GM21360 (cell line): ENCODE measurements around the gene ZDHHC3.
A peak's percentile ranks its signal among the peaks of the same experiment; 100 is the strongest.

Experiments used
- ATAC-seq: cut with Tn5 transposase; IDR thresholded peaks from one replicate; pipeline ENCODE4 v1.9.1; 2021; ENCODE audit warnings: mild to moderate bottlenecking, moderate library complexity; ENCODE audit not compliant: unreplicated experiment

Gene ZDHHC3, protein sequence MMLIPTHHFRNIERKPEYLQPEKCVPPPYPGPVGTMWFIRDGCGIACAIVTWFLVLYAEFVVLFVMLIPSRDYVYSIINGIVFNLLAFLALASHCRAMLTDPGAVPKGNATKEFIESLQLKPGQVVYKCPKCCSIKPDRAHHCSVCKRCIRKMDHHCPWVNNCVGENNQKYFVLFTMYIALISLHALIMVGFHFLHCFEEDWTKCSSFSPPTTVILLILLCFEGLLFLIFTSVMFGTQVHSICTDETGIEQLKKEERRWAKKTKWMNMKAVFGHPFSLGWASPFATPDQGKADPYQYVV

DNA sequence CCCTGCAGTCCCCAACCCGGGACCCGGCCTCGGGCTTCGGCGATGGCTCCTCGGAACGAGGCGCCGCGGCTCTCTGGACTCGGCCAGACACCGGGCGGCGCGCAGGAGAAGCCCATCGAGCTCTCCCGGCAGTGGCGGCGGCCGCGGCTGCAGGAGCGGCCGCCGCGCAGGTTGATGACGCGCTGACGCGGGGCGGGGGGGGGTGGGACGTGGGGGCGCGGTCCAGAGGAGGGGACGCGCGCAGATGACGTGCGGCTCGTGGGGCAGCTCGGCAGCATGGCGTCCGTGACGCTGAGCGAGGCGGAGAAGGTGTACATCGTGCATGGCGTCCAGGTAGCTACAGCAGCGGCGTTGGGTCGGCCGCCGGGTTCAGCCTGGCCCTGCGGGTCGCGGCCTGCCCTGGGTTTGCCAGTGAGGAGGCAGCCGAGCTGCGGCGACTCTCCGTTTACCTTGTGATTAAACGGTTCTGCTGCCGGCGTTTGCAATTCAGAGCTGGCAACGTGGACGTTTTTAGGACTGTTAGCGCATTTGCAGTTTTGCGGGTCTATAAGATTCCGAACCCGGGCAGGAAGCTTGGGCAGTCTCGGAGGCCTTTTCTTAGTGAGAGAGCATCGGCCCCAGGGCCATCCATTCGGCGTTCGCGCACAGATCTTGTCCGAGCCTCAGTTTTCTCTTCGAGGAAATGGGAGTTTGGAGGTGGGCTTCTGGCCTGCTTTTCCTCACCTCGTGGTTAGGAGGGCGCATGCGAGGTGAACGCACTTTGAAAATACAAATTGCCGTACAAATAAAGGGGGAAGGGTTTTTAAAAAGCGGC is at the start of gene ZDHHC3, which contains the start of gene EXOSC7:
TSS of gene ZDHHC3 (minus strand) at position 173 of the 814 bp plus-strand sequence. CDS start 16,738 bp downstream, outside the sequence.
TSS of gene EXOSC7 (plus strand) at position 243 of the 814 bp plus-strand sequence. CDS start at position 277, 34 bp downstream.
- ATAC-seq, result peak; percentile 61

- ATAC-seq, result no peak
These were observed 48.7 kb upstream of the ZDHHC3 start for GRCh38 chr3:45024542-45025255.

DNA sequence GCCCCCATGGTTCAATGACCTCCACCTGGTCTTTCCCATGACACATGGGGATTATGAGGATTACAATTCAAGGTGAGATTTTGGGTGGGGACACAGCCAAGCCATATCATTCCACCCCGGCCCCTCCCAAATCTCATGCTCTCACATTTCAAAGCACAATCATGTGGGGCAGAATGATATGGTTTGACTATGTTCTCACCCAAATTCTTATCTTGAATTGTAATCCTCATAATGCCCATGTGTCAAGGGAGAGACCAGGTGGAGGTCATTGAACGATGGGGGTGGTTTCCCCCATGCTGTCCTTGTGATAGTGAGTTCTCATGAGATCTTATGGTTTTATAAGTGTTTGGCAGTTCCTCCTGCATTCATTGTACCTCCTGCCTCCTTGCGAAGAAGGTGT is 47.7 kb upstream of the ZDHHC3 start:
- ATAC-seq, result no peak

DNA sequence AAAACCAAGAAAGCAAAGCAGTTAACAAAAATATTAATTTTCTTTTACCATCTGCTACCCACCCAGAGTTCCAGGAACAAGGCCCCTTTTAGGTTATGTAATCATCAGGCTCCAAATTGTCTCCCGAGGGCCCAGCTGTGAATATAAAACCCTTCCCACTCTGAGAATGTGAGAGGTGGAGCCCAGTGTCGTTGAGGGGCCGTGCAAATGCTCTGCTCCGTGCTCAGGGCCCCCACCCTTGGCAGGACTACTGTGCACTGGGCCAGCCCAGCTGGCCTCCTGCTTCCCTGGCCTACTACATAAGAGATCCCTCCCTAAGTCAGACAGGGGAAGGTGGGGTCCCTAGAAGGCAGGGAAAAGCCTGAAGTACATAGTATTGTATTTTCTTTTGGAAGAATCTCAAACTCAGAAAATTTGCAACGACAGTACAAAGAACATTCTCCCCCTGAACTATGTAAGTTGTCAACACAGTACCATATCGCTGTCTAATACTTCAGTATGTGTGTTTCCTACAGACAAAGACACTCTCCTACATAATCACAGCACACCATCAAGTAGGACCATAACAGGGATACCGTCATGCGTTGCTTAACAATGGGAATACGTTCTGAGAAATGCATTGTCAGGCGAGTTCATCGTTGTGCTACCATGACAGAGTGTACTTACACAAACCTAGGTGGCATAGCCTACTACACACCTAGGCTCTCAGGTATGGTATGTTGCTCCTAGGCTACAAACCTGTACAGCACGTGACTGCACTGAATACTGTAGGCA is 45.7 kb upstream of the ZDHHC3 start:
- ATAC-seq, result no peak

GRCh38 chr3:45020534-45020933 is 44.6 kb upstream of the ZDHHC3 start:
- no peak for ATAC-seq

- no peak for ATAC-seq
These were observed 41.8 kb upstream of the ZDHHC3 start for GRCh38 chr3:45017821-45018220.

- no peak for ATAC-seq
These were observed 40.9 kb upstream of the ZDHHC3 start for GRCh38 chr3:45016916-45017315.

DNA sequence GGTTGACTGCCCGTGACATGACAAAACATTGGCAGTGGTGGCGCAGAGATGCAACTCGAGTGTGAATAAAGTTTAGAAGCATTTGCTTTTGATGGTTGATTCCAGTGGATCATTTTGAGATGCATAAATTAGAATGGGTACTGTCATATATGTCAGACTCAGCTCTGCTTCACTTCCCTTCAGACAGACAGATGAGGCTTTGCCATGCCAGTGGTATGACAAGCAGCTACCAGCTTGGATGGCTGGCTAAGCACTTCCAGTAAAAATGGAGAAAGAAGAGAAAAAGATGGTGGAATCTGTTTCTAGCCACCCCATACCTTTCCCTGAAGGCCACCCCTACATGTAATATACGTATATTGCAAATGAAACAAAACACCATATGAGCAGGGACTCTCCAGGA is 36.6 kb upstream of the ZDHHC3 start:
- ATAC-seq, result no peak

DNA sequence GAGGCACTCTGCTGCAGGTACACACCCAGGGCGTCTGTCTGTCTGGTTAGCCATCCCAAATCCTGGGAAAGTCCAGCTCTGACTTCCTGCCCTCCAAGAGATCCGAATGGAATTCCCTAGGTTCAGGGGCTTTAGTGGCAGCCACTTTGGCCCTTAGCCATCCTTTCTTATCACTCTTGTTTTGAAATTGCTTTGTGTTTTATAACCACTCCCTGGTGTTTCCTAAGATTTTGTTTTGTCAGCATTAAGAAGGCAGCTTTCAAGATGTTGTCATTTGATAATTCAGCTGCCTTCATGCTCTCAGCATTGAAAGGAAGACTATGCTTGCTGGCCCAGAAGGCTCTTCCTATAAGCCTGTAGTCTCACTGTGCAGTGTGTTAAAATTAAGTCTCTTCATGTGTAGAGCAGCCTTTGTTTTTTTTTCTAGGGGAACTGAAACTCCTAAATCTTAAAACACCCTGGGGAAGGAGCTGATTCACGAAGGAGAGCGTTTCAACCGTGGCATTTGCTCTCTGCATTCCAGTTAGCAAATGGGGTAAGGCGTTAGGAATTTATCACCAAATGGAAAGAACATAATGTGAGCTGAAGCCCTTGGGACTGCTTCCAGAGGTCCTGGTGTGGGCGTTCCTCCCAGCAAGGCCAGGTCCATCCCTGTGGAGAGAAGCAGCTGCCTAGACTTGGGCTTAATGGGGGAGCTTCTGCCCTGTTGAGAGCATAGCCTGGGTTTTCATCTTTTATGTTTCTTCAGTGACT is 36.0 kb upstream of the ZDHHC3 start:
- ATAC-seq, result no peak

DNA sequence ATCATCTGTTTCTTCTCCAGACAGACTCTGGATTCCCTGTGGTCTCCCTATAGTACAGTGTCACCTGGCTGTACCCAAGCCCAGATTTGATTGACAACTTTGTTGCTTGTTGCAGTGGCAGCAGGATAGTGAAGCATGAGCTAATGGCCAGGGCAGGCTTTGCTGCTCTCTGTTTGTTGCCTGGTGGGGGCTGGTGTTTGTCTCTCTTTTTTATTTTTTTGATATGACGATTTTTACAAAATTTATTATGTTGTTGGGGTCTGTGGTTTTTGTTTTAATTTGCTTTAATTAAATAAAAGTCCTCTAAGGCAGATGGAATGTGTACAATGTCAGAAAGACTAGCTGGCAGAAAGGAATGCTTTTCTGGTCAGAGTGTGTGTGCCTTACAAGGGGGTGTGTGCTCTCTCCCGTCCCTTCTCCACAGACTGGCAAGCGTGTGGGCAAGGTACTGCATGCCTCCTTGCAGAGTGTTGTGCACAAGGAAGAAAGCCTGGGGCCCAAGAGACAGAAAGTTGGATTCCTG is 34.9 kb upstream of the ZDHHC3 start:
- ATAC-seq, result no peak

DNA sequence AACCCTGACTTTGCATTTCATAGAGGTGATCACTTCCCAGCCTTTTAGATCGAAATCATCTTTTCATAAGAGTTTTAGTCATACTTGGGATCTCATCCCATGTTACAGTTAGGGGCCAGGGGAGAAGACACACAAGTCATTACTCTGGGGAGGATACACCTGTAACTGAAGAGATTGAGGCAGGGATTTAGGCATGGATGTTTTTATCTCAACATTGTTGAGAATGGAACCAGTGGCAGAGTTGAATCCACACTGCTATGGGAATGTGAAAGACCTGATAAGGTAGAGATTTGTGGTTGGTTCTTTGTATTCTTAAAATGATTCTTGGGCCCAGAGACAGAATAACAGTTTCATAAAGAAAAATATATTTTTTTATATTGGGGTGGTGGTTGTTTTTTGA is 33.9 kb upstream of the ZDHHC3 start:
- ATAC-seq, result no peak

DNA sequence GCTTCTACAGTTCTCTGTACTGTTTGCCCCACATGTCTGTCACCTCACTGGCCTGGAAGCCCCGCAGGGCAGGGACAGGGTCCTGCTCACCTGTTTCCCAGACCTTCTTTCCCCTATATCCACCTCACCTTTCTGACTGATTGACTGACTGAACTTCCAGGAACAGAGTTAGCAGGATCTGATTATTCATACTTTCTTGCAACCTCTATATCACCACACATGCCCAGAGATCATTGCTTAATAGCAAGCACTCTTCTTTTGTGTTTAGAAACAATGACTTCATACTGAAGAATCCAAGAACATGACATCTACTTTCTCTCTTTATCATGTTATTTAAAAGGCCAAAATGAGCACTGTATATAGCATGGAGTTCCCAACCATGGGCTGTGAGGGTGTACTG is 32.1 kb upstream of the ZDHHC3 start:
- ATAC-seq, result no peak

DNA sequence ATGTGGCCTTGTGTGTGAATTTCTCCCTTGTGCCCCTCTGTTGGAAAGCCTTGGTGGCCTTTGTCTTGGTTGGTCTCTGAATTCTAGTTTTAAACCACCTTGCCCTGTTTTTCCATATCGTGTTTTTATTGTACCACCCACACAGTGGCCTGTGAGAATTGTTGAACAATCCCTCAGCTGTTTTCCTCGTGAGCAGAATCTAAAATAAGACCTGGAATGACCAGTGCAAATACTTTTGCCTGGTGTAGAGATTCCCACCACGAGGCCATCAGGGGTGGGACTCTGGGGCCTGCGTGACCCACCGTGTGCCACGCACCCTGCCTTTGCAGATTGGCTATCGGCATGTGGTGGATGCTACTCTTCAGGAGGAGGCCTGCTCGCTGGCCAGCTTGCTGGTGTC is 31.1 kb upstream of the ZDHHC3 start:
- no peak for ATAC-seq

DNA sequence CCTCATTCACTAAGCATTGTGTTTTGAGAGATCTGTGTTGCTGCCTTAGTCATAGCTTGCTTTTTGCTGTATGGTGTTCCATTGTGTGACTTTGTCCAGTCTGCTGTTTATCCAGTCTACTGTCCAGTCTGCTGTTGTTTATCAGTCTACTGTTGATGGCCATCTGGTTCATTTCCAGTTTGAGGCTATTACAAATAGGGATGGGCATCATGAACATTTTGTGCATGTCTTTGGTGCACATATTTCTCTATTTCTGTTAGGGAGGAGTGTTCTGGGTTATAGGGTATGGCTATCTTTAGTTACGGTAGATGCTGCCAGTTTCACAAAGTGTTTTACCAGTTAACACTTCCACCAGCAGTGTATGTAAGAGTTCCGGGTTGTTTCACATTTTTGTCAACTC is 27.9 kb upstream of the ZDHHC3 start:
- ATAC-seq, result no peak

DNA sequence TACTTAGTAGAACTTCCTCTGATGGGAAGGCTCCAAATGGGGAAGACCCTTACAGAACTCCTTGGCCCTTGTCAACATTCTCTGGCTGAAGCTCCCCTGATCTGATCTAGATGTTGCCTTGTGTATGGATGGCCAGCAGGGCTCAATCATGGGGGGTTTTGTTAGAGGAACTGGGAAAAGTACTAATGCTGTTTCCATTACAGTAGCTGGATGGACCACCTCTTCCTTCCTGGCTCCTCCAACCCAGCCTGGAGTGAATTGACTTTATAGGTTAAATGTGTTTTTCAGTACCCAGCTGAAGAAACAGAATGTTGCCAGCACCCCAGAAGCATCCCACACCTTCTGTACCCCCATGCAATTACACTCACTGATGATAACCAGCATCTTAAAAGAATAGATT is 27.4 kb upstream of the ZDHHC3 start:
- no peak for ATAC-seq

GRCh38 chr3:45002720-45003119 is 26.7 kb upstream of the ZDHHC3 start:
- ATAC-seq, result no peak

- ATAC-seq, result no peak
These were observed 26.2 kb upstream of the ZDHHC3 start for GRCh38 chr3:45002139-45002660.

DNA sequence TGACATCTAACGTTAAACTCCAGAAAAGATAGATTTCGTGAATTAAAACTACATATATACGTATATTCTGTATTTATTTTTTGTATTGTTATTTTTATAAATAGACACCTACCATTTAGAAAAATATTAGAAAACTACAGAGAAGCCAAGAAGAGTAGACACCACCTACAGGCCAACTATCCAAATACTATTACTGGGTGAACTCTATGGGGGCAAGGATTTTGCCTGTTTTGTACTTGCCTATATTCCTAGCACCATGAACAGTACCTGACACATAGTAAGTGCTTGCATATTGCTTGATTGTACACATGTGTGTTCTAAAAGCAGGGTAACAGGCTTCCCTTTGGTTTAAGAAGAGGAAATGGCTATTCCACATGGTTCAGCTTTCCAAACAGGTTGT is 25.8 kb upstream of the ZDHHC3 start:
- no peak for ATAC-seq

- no peak for ATAC-seq
These were observed 24.8 kb upstream of the ZDHHC3 start for GRCh38 chr3:45000823-45001222.

GRCh38 chr3:44999782-45000181 is 23.8 kb upstream of the ZDHHC3 start:
- ATAC-seq, result no peak
